PC-9 (cell line): ENCODE results near the gene FOXA1. TPM values are rescaled to one million over a fixed set of nuclear protein-coding genes. Genes with fewer than 3 reads are reported as not detected.
A peak's percentile ranks its signal among the peaks of the same experiment; 100 is the strongest.

Source experiments
- BruUV-seq: library from RNA; stranded (reverse); fragments of 400-500 nt; replicated peaks from 2 replicates; lab custom pipeline; 2021; lab: Mats Ljungman, UMichigan
- CTCF ChIA-PET: fragments of 300-600 bp; sonication (Branson Sonifier 250); formaldehyde crosslinking; loops from one replicate; lab custom pipeline; 2022; ENCODE audit warnings: antibody characterized with exemption; lab: Charles Lee
- POLR2A ChIA-PET: fragments of 300-600 bp; sonication (Branson Sonifier 250); formaldehyde crosslinking; loops from one replicate; lab custom pipeline; 2022; ENCODE audit warnings: antibody characterized with exemption; ENCODE audit not compliant: unreplicated experiment; lab: Charles Lee
- DNase-seq, 2 experiments: peaks; one replicate each; pipeline versions ENCODE4 v3.0.0 to v3.0.0-alpha.2; 2015 to 2022; ENCODE audit warnings: mixed read lengths in 1 of 2
- H2AFZ ChIP-seq: fragments of 200-600 bp; sonication (generic); 2 replicates; pipeline ENCODE4 v1.8.1; 2017; ENCODE audit warnings: antibody characterized with exemption
- H3F3A ChIP-seq: fragments of 200-600 bp; sonication (generic); 2 replicates; pipeline ENCODE4 v1.8.1; 2017; ENCODE audit warnings: antibody characterized with exemption, mild to moderate bottlenecking, low read depth; ENCODE audit not compliant: insufficient read depth
- H3K27ac ChIP-seq: fragments of 200-600 bp; sonication (generic); 2 replicates; pipeline ENCODE4 v1.6.1; 2016; ENCODE audit warnings: mixed run types
- H3K27me3 ChIP-seq: fragments of 200-600 bp; sonication (generic); 2 replicates; pipeline ENCODE4 v1.6.1; 2016; ENCODE audit warnings: low read depth, mixed run types; ENCODE audit not compliant: insufficient read depth
- H3K36me3 ChIP-seq: fragments of 200-600 bp; sonication (generic); 2 replicates; pipeline ENCODE4 v1.6.1; 2016; ENCODE audit warnings: low read depth, mixed run types
- H3K4me1 ChIP-seq: fragments of 200-600 bp; sonication (generic); replicated peaks from 2 replicates; pipeline ENCODE4 v1.6.1; 2016; ENCODE audit warnings: mixed run types; ENCODE audit not compliant: insufficient read depth
- H3K4me2 ChIP-seq: fragments of 200-600 bp; sonication (generic); 2 replicates; pipeline ENCODE4 v1.6.1; 2017; ENCODE audit warnings: mixed run types
- H3K4me3 ChIP-seq: fragments of 200-600 bp; sonication (generic); 2 replicates; pipeline ENCODE4 v1.6.1; 2016; ENCODE audit warnings: mixed run types
- H3K79me2 ChIP-seq: fragments of 200-600 bp; sonication (generic); 2 replicates; pipeline ENCODE4 v1.6.1; 2017; ENCODE audit warnings: low read depth, mixed run types
- H3K9me2 ChIP-seq: fragments of 200-600 bp; sonication (generic); 2 replicates; pipeline ENCODE4 v1.8.1; 2017; ENCODE audit warnings: mild to moderate bottlenecking; ENCODE audit not compliant: insufficient read depth
- H3K9me3 ChIP-seq: fragments of 200-600 bp; sonication (generic); 2 replicates; pipeline ENCODE4 v1.8.1; 2016; ENCODE audit warnings: low read depth; ENCODE audit not compliant: insufficient read depth
- H4K20me1 ChIP-seq: fragments of 200-600 bp; sonication (generic); 2 replicates; pipeline ENCODE4 v1.8.1; 2017; ENCODE audit not compliant: insufficient read depth
- CTCF ChIP-seq: fragments of 200-600 bp; sonication (generic); conservative IDR thresholded peaks from 2 replicates; pipeline ENCODE4 v1.6.1; 2017; ENCODE audit warnings: mixed run types, antibody characterized with exemption, mild to moderate bottlenecking, moderate library complexity
- EZH2 ChIP-seq: fragments of 200-600 bp; sonication (generic); IDR thresholded peaks from 2 replicates; pipeline ENCODE4 v1.8.0; 2017; ENCODE audit warnings: antibody characterized with exemption, low read depth
- intact Hi-C: fragments of 100-400 bp; cut with micrococcal nuclease; formaldehyde crosslinking; loops from one replicate; pipeline ENCODE4 v1.10.0; 2022; ENCODE audit not compliant: unreplicated experiment
- total RNA-seq: library from RNA; stranded (reverse); gene quantifications from 2 replicates; pipeline ENCODE4 v1.2.3, GENCODE V29; 2021

Gene FOXA1
- total RNA-seq, 1 experiment from 2014 or later = 35.4 TPM

- peak overlapping the region; percentile 62 for H3K4me2 ChIP-seq
- no peak overlapping the region for H2AFZ ChIP-seq
These were observed 15.8 kb downstream of the FOXA1 start for GRCh38 chr14:37579274-37579673.

GRCh38 chr14:37573356-37573755 lies 21.7 kb downstream of the FOXA1 start:
- Histone ChIP-seq H2AFZ (no peak overlapping the region), H3K36me3 (no peaks in the 10 kb centered on the region), H3K4me2 (no peak overlapping the region), H3K9me2 (no peaks in the 10 kb centered on the region), H3K79me2 (no peaks in the 10 kb centered on the region), H4K20me1 (no peaks in the 10 kb centered on the region), H3K4me1 (peaks cover 7% of the 10 kb centered on the region), H3K9me3 (no peaks in the 10 kb centered on the region), H3K4me3 (no peak overlapping the region), H3K27ac (no peak overlapping the region), H3F3A (no peaks in the 10 kb centered on the region), H3K27me3 (no peaks in the 10 kb centered on the region)
- no peak for DNase-seq
- CTCF ChIA-PET = interaction anchor here (0.6 kb wide), 1 partner anchor 14 kb away, joined by 3 read pairs; no protein-coding TSS in a partner anchor
- intact Hi-C loops = no loop called here
- POLR2A ChIA-PET = interaction anchor here (0.7 kb wide), 1 partner anchor 145 kb away, joined by 6 read pairs; no protein-coding TSS in a partner anchor
- BruUV-seq = no TSS peak
- no peak for TF ChIP-seq EZH2
- TF ChIP-seq CTCF = no peak

More at GRCh38 chr14:37579274-37579673, 15.8 kb downstream of the FOXA1 start:
- no TSS peak for BruUV-seq
- Histone ChIP-seq H4K20me1 (no peaks in the 10 kb centered on the region), H3K27me3 (no peaks in the 10 kb centered on the region), H3K4me3 (0 out of 2 replicates have a peak overlapping the region, but pooled peaks have one; percentile 1), H3K4me1 (peaks cover 48% of the 10 kb centered on the region), H3K9me2 (no peaks in the 10 kb centered on the region), H3K27ac (peak overlapping the region; percentile 94), H3K36me3 (no peaks in the 10 kb centered on the region), H3K79me2 (0 out of 2 replicates have a peak, but pooled peaks cover 8% of the 10 kb centered on the region), H3F3A (peaks cover 25% of the 10 kb centered on the region), H3K9me3 (no peaks in the 10 kb centered on the region)
- intact Hi-C loops = no loop called here
- DNase-seq = no peak
- CTCF ChIA-PET = no interaction called here
- POLR2A ChIA-PET = no interaction called here
- no peak for TF ChIP-seq EZH2
- TF ChIP-seq CTCF = no peak

- peaks cover 14% of the 10 kb centered on the region for H3F3A ChIP-seq
- ChIA-PET POLR2A (interaction anchor here (0.8 kb wide), 1 partner anchor 23 kb away, joined by 8 read pairs; the partner anchor contains the start of gene FOXA1), CTCF (no interaction called here)
- no peak for TF ChIP-seq CTCF
- intact Hi-C loops = no loop called here
- H3K27ac ChIP-seq = no peak overlapping the region
- no peaks in the 10 kb centered on the region for H3K79me2 ChIP-seq
- BruUV-seq = no TSS peak
- H3K4me3 ChIP-seq = no peak overlapping the region
- H4K20me1 ChIP-seq = no peaks in the 10 kb centered on the region
- H3K4me2 ChIP-seq = no peak overlapping the region
- no peaks in the 10 kb centered on the region for H3K9me3 ChIP-seq
- peaks cover 22% of the 10 kb centered on the region for H3K4me1 ChIP-seq
- DNase-seq = no peak
- no peaks in the 10 kb centered on the region for H3K9me2 ChIP-seq
- no peaks in the 10 kb centered on the region for H3K27me3 ChIP-seq
- no peak overlapping the region for H2AFZ ChIP-seq
- H3K36me3 ChIP-seq = no peaks in the 10 kb centered on the region
These were observed 23.7 kb downstream of the FOXA1 start for GRCh38 chr14:37571391-37571790.
